GM12801 (cell line): Measurements from ENCODE around the gene B4GALT5.

Experiments
- TF ChIP-seq, protein P1 (sequence below): IDR thresholded peaks from one replicate; pipeline ENCODE4 v1.5.1; 2011; ENCODE audit warnings: control low read depth; ENCODE audit not compliant: insufficient read length; ENCODE audit errors: extremely low read depth

The B4GALT5 gene

DNA sequence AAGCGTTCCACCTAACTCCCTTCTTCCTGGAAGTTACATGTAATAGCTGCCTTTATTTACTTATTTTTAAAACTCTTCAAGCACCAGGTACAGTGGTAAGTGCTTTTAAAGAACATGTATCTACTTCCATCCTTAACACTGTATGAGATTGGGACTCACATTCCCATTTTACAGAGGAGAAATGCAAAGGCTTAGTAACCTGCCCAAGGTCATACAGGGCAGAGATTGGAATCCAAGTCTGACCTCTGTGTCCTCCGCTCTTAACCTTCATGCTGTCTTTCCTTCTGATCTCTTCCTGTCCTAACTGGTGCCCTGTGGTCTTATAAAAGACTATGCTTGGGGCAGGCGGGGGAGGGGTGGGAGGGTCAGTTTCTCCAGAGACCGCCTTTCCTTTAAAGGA, 1.6 kb downstream of the B4GALT5 start:
- TF ChIP-seq, protein P1, sequence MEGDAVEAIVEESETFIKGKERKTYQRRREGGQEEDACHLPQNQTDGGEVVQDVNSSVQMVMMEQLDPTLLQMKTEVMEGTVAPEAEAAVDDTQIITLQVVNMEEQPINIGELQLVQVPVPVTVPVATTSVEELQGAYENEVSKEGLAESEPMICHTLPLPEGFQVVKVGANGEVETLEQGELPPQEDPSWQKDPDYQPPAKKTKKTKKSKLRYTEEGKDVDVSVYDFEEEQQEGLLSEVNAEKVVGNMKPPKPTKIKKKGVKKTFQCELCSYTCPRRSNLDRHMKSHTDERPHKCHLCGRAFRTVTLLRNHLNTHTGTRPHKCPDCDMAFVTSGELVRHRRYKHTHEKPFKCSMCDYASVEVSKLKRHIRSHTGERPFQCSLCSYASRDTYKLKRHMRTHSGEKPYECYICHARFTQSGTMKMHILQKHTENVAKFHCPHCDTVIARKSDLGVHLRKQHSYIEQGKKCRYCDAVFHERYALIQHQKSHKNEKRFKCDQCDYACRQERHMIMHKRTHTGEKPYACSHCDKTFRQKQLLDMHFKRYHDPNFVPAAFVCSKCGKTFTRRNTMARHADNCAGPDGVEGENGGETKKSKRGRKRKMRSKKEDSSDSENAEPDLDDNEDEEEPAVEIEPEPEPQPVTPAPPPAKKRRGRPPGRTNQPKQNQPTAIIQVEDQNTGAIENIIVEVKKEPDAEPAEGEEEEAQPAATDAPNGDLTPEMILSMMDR, result no peak

DNA sequence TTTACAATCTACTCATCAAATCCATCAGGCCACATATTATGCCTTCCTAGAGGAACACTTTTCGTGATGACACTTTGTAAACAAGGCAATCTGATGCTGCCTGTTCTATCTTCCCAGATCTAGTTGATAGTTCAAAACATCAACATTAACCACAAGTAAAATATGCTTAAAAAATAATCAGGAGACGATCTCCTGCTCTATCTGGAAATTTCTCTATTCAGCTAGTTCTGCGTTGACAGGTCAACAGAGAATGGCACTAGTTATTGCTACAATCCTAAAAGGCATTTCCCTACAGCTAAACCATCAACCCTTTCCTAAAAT, 2.1 kb downstream of the B4GALT5 start:
- TF ChIP-seq, protein P1, result no peak

DNA sequence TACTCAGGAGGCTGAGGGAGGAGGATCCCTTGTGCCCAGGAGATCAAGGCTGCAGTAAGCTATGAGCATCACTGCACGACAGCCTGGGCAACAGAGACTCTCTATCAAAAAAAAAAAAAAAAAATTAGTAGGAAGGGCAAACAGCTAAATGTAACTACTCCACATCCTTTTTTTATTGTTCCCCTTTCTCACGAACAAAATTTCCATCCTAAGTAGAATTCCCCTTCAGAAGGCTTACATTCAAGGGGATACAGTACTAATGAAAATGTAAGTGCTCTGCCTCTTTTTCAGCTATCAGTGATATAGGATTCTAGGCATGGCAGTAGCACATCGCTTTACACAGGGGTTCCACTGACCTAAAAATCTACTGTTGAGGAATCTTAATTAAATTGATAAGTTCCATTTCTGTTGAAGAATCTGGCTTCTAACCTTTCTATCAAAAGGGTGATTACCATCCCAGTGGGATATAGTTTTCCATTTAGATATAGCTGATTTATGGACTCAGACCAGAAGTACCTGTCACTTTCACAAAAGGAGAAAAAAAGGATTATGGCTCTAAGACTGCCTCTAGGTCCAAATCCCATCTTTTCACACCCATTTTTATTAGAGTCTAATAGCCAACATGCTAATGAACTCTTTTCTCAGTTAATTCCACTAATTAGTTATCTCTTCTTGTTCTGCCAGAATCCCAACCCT, 2.6 kb downstream of the B4GALT5 start:
- TF ChIP-seq, protein P1, result no peak

DNA sequence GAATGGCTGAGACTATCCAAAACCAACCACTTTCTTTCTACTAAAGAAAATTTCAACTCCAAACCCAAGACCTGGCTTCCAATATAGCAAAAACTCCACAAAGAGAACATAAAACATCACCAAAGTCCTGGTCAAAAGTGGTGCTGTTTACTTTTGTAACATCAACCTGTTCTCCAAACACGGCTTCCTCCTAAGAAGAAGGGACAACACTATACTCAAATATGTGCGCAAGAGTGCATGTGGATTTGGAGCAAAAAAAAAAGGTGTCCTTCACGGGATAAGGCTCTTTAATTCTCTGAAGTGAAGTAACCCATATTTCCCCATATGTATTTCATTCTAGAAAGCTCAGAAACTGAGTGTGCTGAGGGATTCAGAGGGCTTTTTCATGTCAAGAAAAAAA, 6.6 kb downstream of the B4GALT5 start:
- TF ChIP-seq, protein P1, result no peak

DNA sequence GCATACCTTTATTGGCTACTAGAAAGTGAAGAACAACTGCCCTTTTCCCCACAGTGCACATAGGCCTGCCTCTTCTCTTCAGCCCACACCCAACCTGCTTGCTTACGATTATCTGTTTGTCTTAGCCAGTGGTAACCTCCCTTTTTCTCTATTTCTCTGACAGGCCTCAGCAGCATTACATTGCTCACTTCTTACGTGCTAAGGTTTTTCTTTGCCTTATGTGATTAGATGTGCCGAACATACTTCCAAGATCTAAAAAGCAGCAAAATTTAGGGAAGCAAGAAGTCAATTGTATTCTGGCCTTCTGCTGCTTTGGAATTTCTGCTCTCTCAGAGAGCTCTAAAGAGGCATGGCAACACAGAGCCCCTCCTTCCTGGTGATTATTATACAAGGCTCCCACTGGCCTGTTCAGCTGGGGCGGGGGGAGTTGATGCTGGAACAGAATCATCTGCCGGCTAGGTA, 7.0 kb downstream of the B4GALT5 start:
- TF ChIP-seq, protein P1, result no peak

DNA sequence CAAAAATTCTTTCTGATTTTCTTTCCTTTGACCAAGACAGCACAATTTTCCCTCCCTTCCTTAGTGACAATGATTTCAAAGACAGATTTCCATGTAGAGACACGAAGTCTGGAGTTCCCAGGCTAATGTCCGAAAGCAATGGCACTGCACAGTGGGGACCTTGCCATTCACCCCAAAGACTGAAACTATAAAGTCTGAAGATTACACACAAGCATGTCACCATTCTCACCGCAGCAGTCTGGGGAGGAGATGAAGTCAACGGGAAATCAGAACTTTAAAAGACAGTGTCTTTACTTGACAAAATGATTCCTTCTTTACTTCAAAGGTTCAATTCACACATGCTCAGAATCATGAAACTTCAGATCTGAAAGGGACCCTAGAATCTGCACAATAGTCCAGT, 8.3 kb downstream of the B4GALT5 start:
- TF ChIP-seq, protein P1, result no peak

DNA sequence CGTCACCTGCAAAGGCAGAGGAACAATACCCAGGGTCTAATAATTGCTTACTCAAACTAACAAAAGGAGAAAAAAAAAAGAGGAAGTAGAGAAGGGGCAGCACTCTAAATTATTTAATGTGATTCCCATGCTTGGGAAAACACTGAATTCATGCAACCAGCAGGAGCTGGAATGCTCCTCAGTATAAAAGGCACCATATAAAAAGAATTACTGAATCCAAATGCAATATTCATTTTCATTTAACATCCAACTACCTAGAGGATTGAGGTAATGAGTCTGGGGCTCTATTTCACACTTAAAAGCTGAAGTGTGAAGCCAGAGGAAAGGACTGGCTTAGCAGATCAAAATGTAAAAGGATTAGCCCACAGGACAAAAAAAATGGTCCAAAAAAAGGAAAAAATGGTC, 8.7 kb downstream of the B4GALT5 start:
- TF ChIP-seq, protein P1, result no peak
